Neural cell (in vitro differentiated cells): ENCODE data around the gene RPAP2. TPM values are rescaled to one million over a fixed set of nuclear protein-coding genes. Genes with fewer than 3 reads are reported as not detected.

Experiments
- H2AFZ ChIP-seq: fragments of 200-600, 300-800 bp; sonication (generic), shearing (Covaris generic); 2 replicates; pipeline ENCODE4 v1.6.0; 2014; ENCODE audit warnings: low read depth, mild to moderate bottlenecking, antibody characterized with exemption, low read length, moderate library complexity
- H3F3A ChIP-seq: fragments of 200-600 bp; shearing (Covaris generic); 2 replicates; pipeline ENCODE4 v1.6.1; 2016; ENCODE audit warnings: mild to moderate bottlenecking, moderate library complexity, mixed read lengths, antibody characterized with exemption, low read length; ENCODE audit not compliant: insufficient read depth, poor library complexity, severe bottlenecking
- H3K27ac ChIP-seq: fragments of 200-600, 300-800 bp; sonication (generic), shearing (Covaris generic); 2 replicates; pipeline ENCODE4 v1.5.1; 2014; ENCODE audit warnings: mild to moderate bottlenecking, low read length, moderate library complexity
- H3K27me3 ChIP-seq: fragments of 300-800, 200-600 bp; sonication (generic), shearing (Covaris generic); 2 replicates; pipeline ENCODE4 v1.6.0; 2014; ENCODE audit warnings: mild to moderate bottlenecking, low read depth, low read length, moderate library complexity; ENCODE audit not compliant: insufficient read depth
- H3K36me3 ChIP-seq: fragments of 300-800, 200-600 bp; sonication (generic), shearing (Covaris generic); 2 replicates; pipeline ENCODE4 v1.5.1; 2014; ENCODE audit warnings: mild to moderate bottlenecking, antibody characterized with exemption, low read length, moderate library complexity; ENCODE audit not compliant: insufficient read depth
- H3K4me2 ChIP-seq: fragments of 300-800, 200-600 bp; sonication (generic), shearing (Covaris generic); 2 replicates; pipeline ENCODE4 v1.6.0; 2014; ENCODE audit warnings: mild to moderate bottlenecking, low read length
- H3K4me3 ChIP-seq: fragments of 300-800, 200-600 bp; sonication (generic), shearing (Covaris generic); 2 replicates; pipeline ENCODE4 v1.5.1; 2014; ENCODE audit warnings: mild to moderate bottlenecking, low read length, moderate library complexity
- H3K79me2 ChIP-seq: fragments of 200-600 bp; shearing (Covaris generic); replicated peaks from 2 replicates; pipeline ENCODE4 v1.6.0; 2014; ENCODE audit warnings: mild to moderate bottlenecking, low read length, moderate library complexity; ENCODE audit not compliant: insufficient read depth
- H3K9ac ChIP-seq: fragments of 300-800, 200-600 bp; sonication (generic), shearing (Covaris generic); 2 replicates; pipeline ENCODE4 v1.6.1; 2016; ENCODE audit warnings: mild to moderate bottlenecking, low read length, mixed read lengths
- H3K9me2 ChIP-seq: fragments of 200-600 bp; shearing (Covaris generic); 2 replicates; pipeline ENCODE4 v1.6.1; 2016; ENCODE audit warnings: mild to moderate bottlenecking, low read length, mixed read lengths; ENCODE audit not compliant: insufficient read depth
- H3K9me3 ChIP-seq: fragments of 200-600, 300-800 bp; sonication (generic), shearing (Covaris generic); 2 replicates; pipeline ENCODE4 v1.6.1; 2016; ENCODE audit warnings: mild to moderate bottlenecking, mixed run types, low read length, moderate library complexity, mixed read lengths
- H4K20me1 ChIP-seq: fragments of 200-600 bp; shearing (Covaris generic); 2 replicates; pipeline ENCODE4 v1.6.1; 2016; ENCODE audit warnings: mild to moderate bottlenecking, mixed run types; ENCODE audit not compliant: insufficient read depth
- CTCF ChIP-seq: fragments of 450-650 bp; IDR thresholded peaks from 2 replicates; pipeline ENCODE4 v1.5.1; 2014; ENCODE audit warnings: antibody characterized with exemption, mild to moderate bottlenecking, moderate library complexity; ENCODE audit not compliant: poor library complexity, severe bottlenecking
- EP300 ChIP-seq: fragments of 450-650 bp; conservative IDR thresholded peaks from 2 replicates; pipeline ENCODE4 v1.6.1; 2014; ENCODE audit warnings: antibody characterized with exemption, mild to moderate bottlenecking, moderate library complexity; ENCODE audit not compliant: poor library complexity, severe bottlenecking
- EZH2 ChIP-seq: fragments of 200-600, 300-800 bp; shearing (Covaris generic), sonication (generic); IDR thresholded peaks from 2 replicates; pipeline ENCODE4 v1.6.1; 2014; ENCODE audit warnings: antibody characterized with exemption, low read length, borderline replicate concordance, mild to moderate bottlenecking; ENCODE audit not compliant: insufficient read depth, poor library complexity, severe bottlenecking
- MXI1 ChIP-seq: fragments of 450-650 bp; conservative IDR thresholded peaks from 2 replicates; pipeline ENCODE4 v1.6.1; 2014; ENCODE audit warnings: antibody characterized with exemption, mild to moderate bottlenecking; ENCODE audit not compliant: poor library complexity, severe bottlenecking
- POLR2AphosphoS5 ChIP-seq: IDR thresholded peaks from 2 replicates; pipeline ENCODE4 v1.6.1; 2012
- RAD21 ChIP-seq: fragments of 450-650 bp; conservative IDR thresholded peaks from 2 replicates; pipeline ENCODE4 v1.6.1; 2014; ENCODE audit warnings: antibody characterized with exemption, mild to moderate bottlenecking, moderate library complexity
- REST ChIP-seq: IDR thresholded peaks from 2 replicates; pipeline ENCODE4 v1.6.1; 2012; ENCODE audit warnings: borderline replicate concordance
- SMC3 ChIP-seq: fragments of 450-650 bp; conservative IDR thresholded peaks from 2 replicates; pipeline ENCODE4 v1.6.1; 2014; ENCODE audit warnings: antibody characterized with exemption, mild to moderate bottlenecking, moderate library complexity; ENCODE audit not compliant: poor library complexity
- TAF1 ChIP-seq: IDR thresholded peaks from 2 replicates; pipeline ENCODE4 v1.6.1; 2012; ENCODE audit warnings: low read depth
- polyA plus RNA-seq: library from polyadenylated mRNA; depleted of rRNA; stranded (reverse); fragments of >200 nt; gene quantifications from 2 replicates; pipeline ENCODE4 v1.2.3, GENCODE V29; 2014

Gene RPAP2
- polyA plus RNA-seq, 1 donor from 2014 or later, result 9.3 TPM

- H3K4me3 ChIP-seq, result no peak overlapping the region
- H3K27me3 ChIP-seq, result no peaks in the 10 kb centered on the region
- no peak overlapping the region for H3K27ac ChIP-seq
- H4K20me1 ChIP-seq, result no peaks in the 10 kb centered on the region
- peaks cover 15% of the 10 kb centered on the region for H3K36me3 ChIP-seq
- H3K79me2 ChIP-seq, result no peaks in the 10 kb centered on the region
- no peaks in the 10 kb centered on the region for H3K9me2 ChIP-seq
- no peak overlapping the region for H3K4me2 ChIP-seq
- H2AFZ ChIP-seq, result no peak overlapping the region
- no peak for TF ChIP-seq CTCF
- TF ChIP-seq SMC3, result no peak
- TF ChIP-seq REST, result no peak
- no peak for TF ChIP-seq EZH2
- no peak for TF ChIP-seq POLR2AphosphoS5
- no peak for TF ChIP-seq EP300
- TF ChIP-seq TAF1, result no peak
- no peak for TF ChIP-seq MXI1
- TF ChIP-seq RAD21, result no peak
- H3F3A ChIP-seq, result no peaks in the 10 kb centered on the region
- peaks cover 4% of the 10 kb centered on the region for H3K9me3 ChIP-seq
- H3K9ac ChIP-seq, result no peak overlapping the region
Observed at GRCh38 chr1:92326681-92327080, 27.8 kb downstream of the RPAP2 start.

GRCh38 chr1:92327794-92328193, 28.9 kb downstream of the RPAP2 start:
- no peak for TF ChIP-seq EZH2
- TF ChIP-seq CTCF, result no peak
- no peak for TF ChIP-seq POLR2AphosphoS5
- TF ChIP-seq TAF1, result no peak
- no peak for TF ChIP-seq REST
- TF ChIP-seq MXI1, result no peak
- no peak for TF ChIP-seq RAD21
- TF ChIP-seq SMC3, result no peak
- TF ChIP-seq EP300, result no peak
- no peaks in the 10 kb centered on the region for H3F3A ChIP-seq
- H3K27me3 ChIP-seq, result no peaks in the 10 kb centered on the region
- no peak overlapping the region for H3K4me2 ChIP-seq
- peaks cover 4% of the 10 kb centered on the region for H3K9me3 ChIP-seq
- no peaks in the 10 kb centered on the region for H4K20me1 ChIP-seq
- no peak overlapping the region for H2AFZ ChIP-seq
- no peak overlapping the region for H3K4me3 ChIP-seq
- no peaks in the 10 kb centered on the region for H3K9me2 ChIP-seq
- no peaks in the 10 kb centered on the region for H3K79me2 ChIP-seq
- H3K9ac ChIP-seq, result no peak overlapping the region
- peaks cover 15% of the 10 kb centered on the region for H3K36me3 ChIP-seq
- H3K27ac ChIP-seq, result no peak overlapping the region
